Measurements from ENCODE around the gene CTIF. TPM values are rescaled to one million over a fixed set of nuclear protein-coding genes. Genes with fewer than 3 reads are reported as not detected.

The CTIF gene
- total RNA-seq, 2 donors from 2014 or later = 30.6 to 61.2 TPM

- peak overlapping the region; percentile 95 to 96 for H3K27ac ChIP-seq
- H3K36me3 ChIP-seq = no peaks in the 10 kb centered on the region
- H3K4me3 ChIP-seq = peak overlapping the region; percentile 83 to 89
- H3K4me1 ChIP-seq = peaks cover 0 to 55% of the 10 kb centered on the region in 2 donors
- peak; percentile 79 for DNase-seq (ENCODE audit: low spot score)
- no peak for TF ChIP-seq CTCF (IDR thresholded peaks at IDR 0.05)
- H3K9me3 ChIP-seq = no peaks in the 10 kb centered on the region
- no peaks in the 10 kb centered on the region for H3K27me3 ChIP-seq
Observed at GRCh38 chr18:48541026-48541746, 2.4 kb downstream of the CTIF start.

DNA sequence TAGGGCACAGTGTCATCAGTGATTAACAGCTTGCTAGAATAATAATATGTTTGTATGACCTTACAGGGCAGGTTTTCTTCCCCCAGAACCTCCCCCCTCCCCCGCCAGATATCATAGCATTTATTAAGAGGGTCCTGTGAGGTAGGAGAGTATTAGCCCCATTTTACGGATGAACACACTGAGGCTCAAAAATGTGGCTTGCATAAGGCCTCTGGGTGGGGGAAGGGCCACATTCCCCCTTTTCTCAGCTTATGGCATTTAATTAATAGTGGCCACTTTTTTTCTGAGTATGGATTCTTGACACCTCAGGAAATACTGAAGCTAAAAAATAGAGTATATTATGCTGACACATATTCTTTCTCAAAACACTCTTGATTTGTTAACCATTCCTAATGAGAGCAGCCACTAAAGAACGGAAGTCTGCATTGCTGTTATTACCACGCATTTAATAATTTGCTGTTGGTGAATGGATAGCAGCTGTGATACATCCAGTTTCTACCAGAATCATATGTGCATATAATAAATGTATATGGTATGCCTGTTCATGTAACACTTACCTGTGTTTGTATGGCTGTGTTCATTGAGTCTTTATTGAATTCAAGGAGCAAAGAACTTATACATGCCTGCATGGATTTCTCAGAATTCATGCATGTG, 3.0 kb downstream of the CTIF start:
- TF ChIP-seq CTCF (IDR thresholded peaks at IDR 0.05) = no peak
- Histone ChIP-seq H3K27ac (peak overlapping the region; percentile 95 to 96), H3K9me3 (no peaks in the 10 kb centered on the region), H3K4me3 (peak overlapping the region; percentile 83 to 89), H3K36me3 (no peaks in the 10 kb centered on the region), H3K27me3 (no peaks in the 10 kb centered on the region), H3K4me1 (peaks cover 0 to 62% of the 10 kb centered on the region in 2 donors)
- no peak for DNase-seq (ENCODE audit: low spot score)

DNA sequence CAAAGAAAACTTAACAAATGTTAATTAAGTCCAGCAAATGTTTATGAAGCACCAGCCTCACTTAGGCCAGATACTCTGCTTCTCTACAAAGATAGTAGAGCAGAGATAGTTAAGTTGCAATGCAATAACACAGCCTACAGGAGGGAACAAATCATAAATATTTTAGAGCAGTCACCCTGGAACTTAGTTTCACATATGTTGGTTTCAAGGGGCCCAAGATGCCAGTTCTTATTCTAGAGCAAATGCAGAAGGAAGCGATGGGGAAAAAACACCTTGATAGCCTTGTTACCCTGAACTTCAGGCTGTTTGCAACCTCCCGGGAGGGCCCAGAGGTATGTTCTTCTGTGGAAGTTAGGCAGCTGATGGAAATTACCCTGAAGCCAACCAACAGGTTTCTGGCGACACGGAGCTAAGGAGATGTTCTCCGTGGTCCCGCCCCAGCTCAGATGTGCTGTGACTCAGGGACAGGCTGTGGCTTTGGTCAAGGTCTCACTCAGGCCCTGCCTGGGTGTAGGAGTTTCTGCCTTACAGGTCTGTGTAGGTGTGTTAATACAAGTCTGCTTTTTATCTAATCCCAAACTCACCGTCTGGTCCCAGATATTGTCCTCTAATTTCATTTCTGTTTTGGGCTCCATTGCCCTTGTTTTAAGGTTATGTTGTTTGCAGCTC, 3.8 kb downstream of the CTIF start:
- no peaks in the 10 kb centered on the region for H3K9me3 ChIP-seq
- H3K27ac ChIP-seq = peak overlapping the region; percentile 14 to 93
- H3K4me1 ChIP-seq = peaks cover 0 to 69% of the 10 kb centered on the region in 2 donors
- H3K36me3 ChIP-seq = no peaks in the 10 kb centered on the region
- no peak overlapping the region for H3K4me3 ChIP-seq
- no peak for DNase-seq (ENCODE audit: low spot score)
- no peak for TF ChIP-seq CTCF (IDR thresholded peaks at IDR 0.05)
- H3K27me3 ChIP-seq = no peaks in the 10 kb centered on the region

DNA sequence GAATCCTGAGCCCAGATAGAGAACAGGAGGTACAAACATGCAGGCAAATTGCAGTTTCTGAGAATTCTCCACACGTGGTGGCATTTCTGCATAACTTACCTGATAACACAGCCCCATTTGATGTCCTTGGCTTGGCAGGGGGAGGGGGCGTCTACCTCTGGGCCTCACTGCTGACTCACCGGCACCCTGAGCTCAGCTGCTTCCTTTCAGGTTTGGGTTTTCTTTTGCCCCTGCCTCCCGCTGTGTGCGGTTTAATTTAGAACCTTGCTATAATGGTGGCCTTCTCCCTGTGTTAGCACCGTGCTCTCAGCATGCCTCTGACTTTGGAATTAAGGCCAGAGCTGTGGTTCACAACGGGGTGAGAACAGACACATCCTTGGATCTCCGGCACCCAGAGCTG, 4.4 kb downstream of the CTIF start:
- TF ChIP-seq CTCF (IDR thresholded peaks at IDR 0.05) = no peak
- no peak overlapping the region for H3K4me3 ChIP-seq
- no peaks in the 10 kb centered on the region for H3K27me3 ChIP-seq
- peak overlapping the region; percentile 14 to 93 for H3K27ac ChIP-seq
- no peaks in the 10 kb centered on the region for H3K36me3 ChIP-seq
- DNase-seq (ENCODE audit: low spot score) = no peak
- H3K4me1 ChIP-seq = peaks cover 0 to 71% of the 10 kb centered on the region in 2 donors
- no peaks in the 10 kb centered on the region for H3K9me3 ChIP-seq

DNA sequence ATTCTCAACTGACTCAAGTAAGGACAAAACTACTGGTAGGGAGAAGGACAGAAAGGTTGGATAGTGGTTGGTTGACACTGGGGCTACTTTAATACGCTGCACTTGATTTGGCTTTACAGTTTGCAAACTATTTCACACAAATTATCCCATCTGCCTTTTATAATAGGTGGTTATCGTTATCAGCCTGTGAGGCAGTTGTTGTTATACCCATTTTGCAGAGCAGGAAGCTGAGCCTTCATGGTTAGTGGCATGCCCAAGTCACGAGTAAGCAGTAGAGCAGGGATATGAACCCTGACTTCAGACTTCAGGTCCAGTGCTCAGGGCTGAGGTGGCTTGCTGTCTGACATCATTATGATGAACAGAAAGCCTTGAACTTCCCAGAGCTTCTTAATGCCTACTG, 5.3 kb downstream of the CTIF start:
- no peaks in the 10 kb centered on the region for H3K9me3 ChIP-seq
- H3K27ac ChIP-seq = peak overlapping the region in 1 of 2 donors; percentile 93
- H3K27me3 ChIP-seq = no peaks in the 10 kb centered on the region
- H3K4me1 ChIP-seq = peaks cover 0 to 76% of the 10 kb centered on the region in 2 donors
- TF ChIP-seq CTCF (IDR thresholded peaks at IDR 0.05) = no peak
- no peaks in the 10 kb centered on the region for H3K36me3 ChIP-seq
- DNase-seq (ENCODE audit: low spot score) = no peak
- no peak overlapping the region for H3K4me3 ChIP-seq

All from right atrium auricular region (tissue), 2 donors.